Measurements from ENCODE around the gene NR2F6. TPM values are rescaled to one million over a fixed set of nuclear protein-coding genes. Genes with fewer than 3 reads are reported as not detected.
A peak's percentile ranks its signal among the peaks of the same experiment; 100 is the strongest.

The NR2F6 gene
- total RNA-seq, 1 experiment from 2014 or later = 26.3 TPM

- intact Hi-C loops (cut with micrococcal nuclease; ENCODE audit: unreplicated experiment) = no loop called here
- H3K36me3 ChIP-seq (ENCODE audit: insufficient read depth, low read length, poor library complexity, severe bottlenecking) = peaks cover 4% of the 10 kb centered on the region
- POLR2A ChIA-PET (ENCODE audit: low non-redundant PET) = no interaction called here
Measured at GRCh38 chr19:17184371-17184841, 61.3 kb downstream of the NR2F6 start.

GRCh38 chr19:17183858-17184321, 61.8 kb downstream of the NR2F6 start:
- H3K36me3 ChIP-seq (ENCODE audit: insufficient read depth, low read length, poor library complexity, severe bottlenecking) = peaks cover 4% of the 10 kb centered on the region
- CTCF ChIA-PET = no interaction called here
- no peaks in the 10 kb centered on the region for H3K9me3 ChIP-seq (ENCODE audit: low read depth, low read length, poor library complexity, severe bottlenecking)

More at GRCh38 chr19:17184371-17184841, 61.3 kb downstream of the NR2F6 start:
- no peak for DNase-seq (ENCODE audit: low spot score)
- Histone ChIP-seq H3K27me3 (replicated peaks; ENCODE audit: insufficient read depth, low read depth, low read length, poor library complexity) (no peaks in the 10 kb centered on the region), H3K4me1 (ENCODE audit: insufficient read depth, low read length, poor library complexity, severe bottlenecking) (no peaks in the 10 kb centered on the region), H3K4me3 (ENCODE audit: low read depth, low read length, poor library complexity, severe bottlenecking) (no peak overlapping the region), H3K27ac (ENCODE audit: low read depth, low read length, poor library complexity, severe bottlenecking) (no peak overlapping the region), H3K9me3 (ENCODE audit: low read depth, low read length, poor library complexity, severe bottlenecking) (no peaks in the 10 kb centered on the region)
- CTCF ChIA-PET = no interaction called here
- no peak for TF ChIP-seq EZH2 (IDR thresholded peaks at IDR 0.05; ENCODE audit: borderline replicate concordance, low read depth, low read length, poor library complexity, severe bottlenecking)
- TF ChIP-seq CTCF (conservative IDR thresholded peaks at IDR 0.05; ENCODE audit: low read depth, low read length) = no peak
- BruUV-seq (replicated peaks) = no TSS peak

GRCh38 chr19:17183271-17183761, 62.4 kb downstream of the NR2F6 start:
- POLR2A ChIA-PET (ENCODE audit: low non-redundant PET) = no interaction called here
- Histone ChIP-seq H3K36me3 (ENCODE audit: insufficient read depth, low read length, poor library complexity, severe bottlenecking) (peaks cover 4% of the 10 kb centered on the region), H3K9me3 (ENCODE audit: low read depth, low read length, poor library complexity, severe bottlenecking) (no peaks in the 10 kb centered on the region), H3K27ac (ENCODE audit: low read depth, low read length, poor library complexity, severe bottlenecking) (no peak overlapping the region), H3K27me3 (replicated peaks; ENCODE audit: insufficient read depth, low read depth, low read length, poor library complexity) (no peaks in the 10 kb centered on the region), H3K4me3 (ENCODE audit: low read depth, low read length, poor library complexity, severe bottlenecking) (no peak overlapping the region), H3K4me1 (ENCODE audit: insufficient read depth, low read length, poor library complexity, severe bottlenecking) (no peaks in the 10 kb centered on the region)
- no TSS peak for BruUV-seq (replicated peaks)
- CTCF ChIA-PET = no interaction called here
- TF ChIP-seq CTCF (conservative IDR thresholded peaks at IDR 0.05; ENCODE audit: low read depth, low read length) (no peak), EZH2 (IDR thresholded peaks at IDR 0.05; ENCODE audit: borderline replicate concordance, low read depth, low read length, poor library complexity, severe bottlenecking) (no peak)
- intact Hi-C loops (cut with micrococcal nuclease; ENCODE audit: unreplicated experiment) = no loop called here
- no peak for DNase-seq (ENCODE audit: low spot score)

More at GRCh38 chr19:17183858-17184321, 61.8 kb downstream of the NR2F6 start:
- H3K27ac ChIP-seq (ENCODE audit: low read depth, low read length, poor library complexity, severe bottlenecking) = no peak overlapping the region
- BruUV-seq (replicated peaks) = TSS peak; percentile 24
- intact Hi-C loops (cut with micrococcal nuclease; ENCODE audit: unreplicated experiment) = no loop called here
- no peaks in the 10 kb centered on the region for H3K4me1 ChIP-seq (ENCODE audit: insufficient read depth, low read length, poor library complexity, severe bottlenecking)
- DNase-seq (ENCODE audit: low spot score) = no peak
- TF ChIP-seq EZH2 (IDR thresholded peaks at IDR 0.05; ENCODE audit: borderline replicate concordance, low read depth, low read length, poor library complexity, severe bottlenecking) (no peak), CTCF (conservative IDR thresholded peaks at IDR 0.05; ENCODE audit: low read depth, low read length) (no peak)
- POLR2A ChIA-PET (ENCODE audit: low non-redundant PET) = no interaction called here
- H3K27me3 ChIP-seq (replicated peaks; ENCODE audit: insufficient read depth, low read depth, low read length, poor library complexity) = no peaks in the 10 kb centered on the region
- H3K4me3 ChIP-seq (ENCODE audit: low read depth, low read length, poor library complexity, severe bottlenecking) = no peak overlapping the region

Other genes with a start within 250 kb of the NR2F6 start
- 0.82 and 1.0 TPM in 2 replicates for gene CPAMD8, start 219.1 kb downstream of the NR2F6 start, total RNA-seq (2021)
- gene HAUS8, start 170.5 kb downstream of the NR2F6 start, total RNA-seq (2021) = 66.4 and 68.1 TPM in 2 replicates
- gene MYO9B, start 170.1 kb downstream of the NR2F6 start, total RNA-seq (2021) = 85.2 and 85.4 TPM in 2 replicates
- gene USE1, start 30.6 kb downstream of the NR2F6 start, total RNA-seq (2021) = 32.1 and 33.2 TPM in 2 replicates
- 8.2 and 14.8 TPM in 2 replicates for gene OCEL1, start 19.7 kb downstream of the NR2F6 start, total RNA-seq (2021)
- gene USHBP1, start 18.8 kb upstream of the NR2F6 start, total RNA-seq (2021) = 0.61 TPM in 1 of 2 replicates, not detected in the other
- 136 and 147 TPM in 2 replicates for gene BABAM1, start 21.5 kb upstream of the NR2F6 start, total RNA-seq (2021)
- 15.8 and 17.5 TPM in 2 replicates for gene ANKLE1, start 36.0 kb upstream of the NR2F6 start, total RNA-seq (2021)
- gene ABHD8, start 57.5 kb upstream of the NR2F6 start, total RNA-seq (2021) = 11.0 and 16.8 TPM in 2 replicates
- gene MRPL34, start 60.0 kb upstream of the NR2F6 start, total RNA-seq (2021) = 91.8 and 93.1 TPM in 2 replicates
- 67.2 and 68.5 TPM in 2 replicates for gene DDA1, start 63.6 kb upstream of the NR2F6 start, total RNA-seq (2021)
- 18.6 and 22.1 TPM in 2 replicates for gene ANO8, start 88.9 kb upstream of the NR2F6 start, total RNA-seq (2021)
- 51.5 and 53.2 TPM in 2 replicates for gene GTPBP3, start 91.6 kb upstream of the NR2F6 start, total RNA-seq (2021)
- 0.24 TPM in 1 of 2 replicates, not detected in the other for gene PLVAP, start 131.4 kb upstream of the NR2F6 start, total RNA-seq (2021)
- not detected in 2 replicates for gene CCDC194, start 148.3 kb upstream of the NR2F6 start, total RNA-seq (2021)
- gene BST2, start 159.7 kb upstream of the NR2F6 start, total RNA-seq (2021) = 1.3 and 3.6 TPM in 2 replicates
- gene MVB12A, start 174.1 kb upstream of the NR2F6 start, total RNA-seq (2021) = 39.5 and 56.9 TPM in 2 replicates
- 0.31 TPM in 1 of 2 replicates, not detected in the other for gene TMEM221, start 202.7 kb upstream of the NR2F6 start, total RNA-seq (2021)
- not detected in 2 replicates for gene NXNL1, start 215.0 kb upstream of the NR2F6 start, total RNA-seq (2021)
- 3.0 and 6.9 TPM in 2 replicates for gene SLC27A1, start 224.6 kb upstream of the NR2F6 start, total RNA-seq (2021)